HAP-1 (cell line): ENCODE results near the gene PPP3CA.
A peak's percentile ranks its signal among the peaks of the same experiment; 100 is the strongest.

Source experiments
- DNase-seq, 2 experiments: peaks; one replicate each; pipeline ENCODE4 v3.0.0-alpha.2; 2016 to 2020; ENCODE audit warnings: low spot score in 2 of 2
- H3K27me3 ChIP-seq: fragments of 250-450 bp; sonication (Bioruptor Pico); 2 replicates; pipeline ENCODE4 v1.5.1; 2020; ENCODE audit warnings: low read depth, mild to moderate bottlenecking, moderate library complexity
- H3K36me3 ChIP-seq: fragments of 250-450 bp; sonication (Bioruptor Pico); replicated peaks from 2 replicates; pipeline ENCODE4 v1.5.1; 2020; ENCODE audit warnings: mild to moderate bottlenecking
- H3K4me1 ChIP-seq: fragments of 250-450 bp; sonication (Bioruptor Pico); 2 replicates; pipeline ENCODE4 v1.5.1; 2020; ENCODE audit warnings: mild to moderate bottlenecking
- H3K4me3 ChIP-seq: fragments of 250-450 bp; sonication (Bioruptor Pico); 2 replicates; pipeline ENCODE4 v1.5.1; 2020; ENCODE audit warnings: mild to moderate bottlenecking, moderate library complexity
- H3K9me3 ChIP-seq: fragments of 250-450 bp; sonication (Bioruptor Pico); 2 replicates; pipeline ENCODE4 v1.5.1; 2020; ENCODE audit warnings: mild to moderate bottlenecking, moderate library complexity
- in situ Hi-C: fragments of 300-500 bp; cut with MboI; formaldehyde crosslinking; loops from 3 replicates; pipeline ENCODE4 v1.14.3; 2020; ENCODE audit warnings: low sequenced_read_pairs, inconsistent platforms, mixed read lengths

Gene PPP3CA

DNA sequence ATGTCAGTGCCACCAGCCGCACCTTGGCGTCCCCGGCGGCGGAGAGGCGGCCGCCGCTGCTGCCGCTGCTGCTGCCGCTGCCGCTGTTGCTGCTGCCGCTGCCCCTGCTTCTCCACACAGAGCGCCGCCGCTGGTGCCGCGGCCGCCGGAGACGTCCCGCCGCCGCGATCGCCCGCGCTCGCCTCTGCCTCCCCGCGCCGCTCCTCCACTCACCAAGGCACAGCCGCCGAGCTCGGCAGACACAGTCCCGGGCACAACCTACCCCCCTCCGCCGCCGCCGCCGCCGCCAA is at the start of gene PPP3CA:
Gene PPP3CA, minus strand, starts transcription at position 260 of the 290 bp plus-strand sequence.
- H3K4me1 ChIP-seq: peaks cover 5% of the 10 kb centered on the region
- in situ Hi-C loops: loop anchor here (25.0 kb wide), 1 partner anchor 365 kb away; no protein-coding TSS in a partner anchor

DNA sequence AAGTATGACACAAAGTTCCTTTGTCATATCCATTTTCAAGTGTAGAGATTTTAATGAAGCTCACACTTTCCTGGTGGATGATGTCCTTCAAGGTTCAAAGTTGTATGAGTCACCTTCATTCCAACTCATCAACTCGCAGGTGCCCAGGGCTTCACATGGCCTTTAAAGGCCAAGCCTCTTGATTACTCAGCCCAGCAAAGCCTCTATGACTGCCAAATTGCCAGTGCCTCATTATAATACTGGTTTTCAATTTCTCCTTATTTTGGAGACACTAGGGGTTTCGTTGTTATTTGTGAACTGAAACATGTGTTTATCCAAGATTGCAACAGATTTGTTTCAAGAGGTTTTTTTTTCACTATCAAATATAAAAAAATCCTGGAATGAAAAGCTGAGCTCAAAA is 45.9 kb upstream of the PPP3CA start:
- Histone ChIP-seq H3K9me3 (no peaks in the 10 kb centered on the region), H3K4me1 (no peaks in the 10 kb centered on the region), H3K27me3 (no peaks in the 10 kb centered on the region), H3K4me3 (no peak overlapping the region), H3K36me3 (no peaks in the 10 kb centered on the region)
- no peak for DNase-seq
- in situ Hi-C loops: no loop called here

More for the DNA sequence above, at the start of gene PPP3CA:
- Histone ChIP-seq H3K27me3 (no peaks in the 10 kb centered on the region), H3K4me3 (peak within 1 kb of the TSS; percentile 78), H3K9me3 (no peaks in the 10 kb centered on the region), H3K36me3 (no peaks in the 10 kb centered on the region)
- DNase-seq: peak in 1 of 2 experiments; percentile 47

DNA sequence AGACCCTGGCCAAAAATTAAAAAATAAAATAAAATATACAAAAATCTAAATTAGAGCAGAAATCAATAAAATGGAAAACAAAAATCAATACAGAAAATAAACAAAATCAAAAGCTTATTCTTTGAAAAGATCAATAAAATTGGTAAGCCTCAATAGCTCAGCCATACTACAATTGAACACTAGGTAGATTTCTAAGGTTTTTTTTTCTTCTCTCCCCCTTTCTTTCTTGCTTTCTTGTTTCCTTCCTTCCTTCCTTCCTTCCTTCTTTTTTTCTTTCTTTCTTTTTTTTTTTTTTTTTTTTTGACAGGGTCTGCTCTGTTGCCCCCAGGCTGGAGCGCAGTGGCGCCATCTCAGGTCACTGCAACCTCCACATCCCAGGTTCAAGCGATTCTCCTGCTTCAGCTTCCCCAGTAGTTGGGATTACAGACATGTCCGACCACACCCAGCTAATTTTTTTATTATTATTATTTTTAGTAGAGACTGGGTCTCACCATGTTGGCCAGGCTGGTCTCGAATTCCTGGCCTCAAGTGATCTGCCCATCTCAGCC is 23.4 kb upstream of the PPP3CA start:
- in situ Hi-C loops: no loop called here
- H3K4me3 ChIP-seq: no peak overlapping the region
- H3K27me3 ChIP-seq: no peaks in the 10 kb centered on the region
- no peaks in the 10 kb centered on the region for H3K9me3 ChIP-seq
- H3K36me3 ChIP-seq: no peaks in the 10 kb centered on the region
- DNase-seq: no peak
- H3K4me1 ChIP-seq: peaks cover 4% of the 10 kb centered on the region

DNA sequence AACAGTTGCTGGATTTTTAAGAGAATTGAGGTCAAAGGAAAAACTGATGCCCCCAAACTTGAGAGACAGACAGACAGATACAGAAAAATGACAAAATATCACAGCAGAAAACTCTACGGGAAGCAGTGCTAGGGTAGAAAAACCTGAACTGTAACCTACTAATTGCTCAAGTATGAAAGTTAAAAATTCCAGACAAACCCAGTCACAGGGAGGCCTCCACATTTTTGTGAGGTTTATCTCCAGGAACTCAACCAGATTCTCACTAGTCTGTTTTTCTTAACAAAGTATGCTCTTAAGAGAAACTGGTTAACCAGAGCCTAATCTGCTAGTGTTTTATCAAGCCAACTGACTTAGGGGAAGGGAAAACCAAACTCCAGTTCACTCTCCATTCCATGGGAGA is 19.9 kb upstream of the PPP3CA start:
- Histone ChIP-seq H3K9me3 (no peaks in the 10 kb centered on the region), H3K27me3 (no peaks in the 10 kb centered on the region), H3K36me3 (no peaks in the 10 kb centered on the region), H3K4me1 (peaks cover 4% of the 10 kb centered on the region), H3K4me3 (no peak overlapping the region)
- no peak for DNase-seq
- in situ Hi-C loops: no loop called here

DNA sequence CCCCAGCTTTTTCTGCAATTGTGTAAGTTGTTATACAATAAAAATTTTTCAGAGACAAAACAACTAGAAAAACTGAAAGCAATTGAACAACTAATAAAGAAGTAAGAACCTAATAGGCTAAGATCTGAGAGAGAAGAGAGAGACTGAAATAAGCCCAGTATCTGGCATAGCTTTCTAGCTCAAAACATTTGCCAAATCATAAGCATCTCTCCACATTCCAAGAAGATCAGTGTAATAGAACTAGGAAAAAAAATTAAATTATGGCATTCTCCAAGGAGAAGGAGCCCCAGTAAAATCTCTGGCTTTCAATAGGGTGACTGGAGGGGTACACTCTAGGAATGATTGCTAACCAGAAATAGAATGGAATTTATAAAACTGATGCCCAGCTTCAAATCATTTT is 19.0 kb upstream of the PPP3CA start:
- no peak for DNase-seq
- in situ Hi-C loops: no loop called here
- Histone ChIP-seq H3K36me3 (no peaks in the 10 kb centered on the region), H3K27me3 (no peaks in the 10 kb centered on the region), H3K4me3 (no peak overlapping the region), H3K4me1 (peaks cover 4% of the 10 kb centered on the region), H3K9me3 (no peaks in the 10 kb centered on the region)

DNA sequence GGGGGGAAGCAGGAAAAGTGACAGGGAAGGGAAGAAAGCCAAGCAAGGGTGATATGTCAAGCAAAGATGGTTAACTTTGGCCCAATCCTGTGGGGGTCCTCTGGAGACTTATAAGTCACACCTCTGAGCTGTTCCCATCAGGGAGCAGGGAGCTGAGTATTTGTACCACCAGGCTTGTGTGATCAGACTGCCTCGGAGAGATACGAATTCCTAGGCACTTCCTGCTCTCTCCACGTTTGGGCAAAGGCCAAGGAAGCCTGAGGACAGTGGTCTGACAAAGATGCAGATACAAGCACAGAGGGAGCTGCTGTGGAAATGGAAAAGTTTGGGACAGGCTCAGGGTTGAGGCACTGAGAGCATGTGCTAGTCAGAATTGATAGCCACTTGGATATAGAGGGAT is 10.4 kb upstream of the PPP3CA start:
- no peak overlapping the region for H3K4me3 ChIP-seq
- H3K9me3 ChIP-seq: no peaks in the 10 kb centered on the region; the same call in 1 of the 2 replicates
- in situ Hi-C loops: no loop called here
- no peaks in the 10 kb centered on the region for H3K36me3 ChIP-seq
- H3K27me3 ChIP-seq: no peaks in the 10 kb centered on the region
- no peak for DNase-seq
- no peaks in the 10 kb centered on the region for H3K4me1 ChIP-seq

DNA sequence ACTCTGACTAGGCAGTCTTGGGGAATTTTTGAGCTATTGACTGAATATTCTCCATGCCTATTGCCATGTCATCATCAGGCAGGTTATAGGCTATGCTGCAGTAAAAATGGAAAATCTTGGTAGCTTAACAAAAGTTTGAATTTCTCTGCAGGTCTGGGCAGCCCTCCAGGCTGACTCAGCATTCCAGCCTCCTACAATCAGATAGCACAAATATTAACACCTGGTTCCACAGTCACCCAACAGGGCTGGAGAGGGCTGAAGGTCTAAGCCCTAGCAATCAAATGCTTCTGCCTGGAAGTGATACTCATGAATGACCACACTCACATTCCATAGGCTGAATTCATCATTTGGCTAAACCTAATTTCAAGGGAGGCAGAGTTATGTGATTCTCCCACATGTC is 9.6 kb upstream of the PPP3CA start:
- H3K36me3 ChIP-seq: no peaks in the 10 kb centered on the region
- H3K4me1 ChIP-seq: no peaks in the 10 kb centered on the region
- H3K27me3 ChIP-seq: no peaks in the 10 kb centered on the region
- no peaks in the 10 kb centered on the region; the same call in 1 of the 2 replicates for H3K9me3 ChIP-seq
- in situ Hi-C loops: no loop called here
- no peak overlapping the region for H3K4me3 ChIP-seq
- no peak for DNase-seq

DNA sequence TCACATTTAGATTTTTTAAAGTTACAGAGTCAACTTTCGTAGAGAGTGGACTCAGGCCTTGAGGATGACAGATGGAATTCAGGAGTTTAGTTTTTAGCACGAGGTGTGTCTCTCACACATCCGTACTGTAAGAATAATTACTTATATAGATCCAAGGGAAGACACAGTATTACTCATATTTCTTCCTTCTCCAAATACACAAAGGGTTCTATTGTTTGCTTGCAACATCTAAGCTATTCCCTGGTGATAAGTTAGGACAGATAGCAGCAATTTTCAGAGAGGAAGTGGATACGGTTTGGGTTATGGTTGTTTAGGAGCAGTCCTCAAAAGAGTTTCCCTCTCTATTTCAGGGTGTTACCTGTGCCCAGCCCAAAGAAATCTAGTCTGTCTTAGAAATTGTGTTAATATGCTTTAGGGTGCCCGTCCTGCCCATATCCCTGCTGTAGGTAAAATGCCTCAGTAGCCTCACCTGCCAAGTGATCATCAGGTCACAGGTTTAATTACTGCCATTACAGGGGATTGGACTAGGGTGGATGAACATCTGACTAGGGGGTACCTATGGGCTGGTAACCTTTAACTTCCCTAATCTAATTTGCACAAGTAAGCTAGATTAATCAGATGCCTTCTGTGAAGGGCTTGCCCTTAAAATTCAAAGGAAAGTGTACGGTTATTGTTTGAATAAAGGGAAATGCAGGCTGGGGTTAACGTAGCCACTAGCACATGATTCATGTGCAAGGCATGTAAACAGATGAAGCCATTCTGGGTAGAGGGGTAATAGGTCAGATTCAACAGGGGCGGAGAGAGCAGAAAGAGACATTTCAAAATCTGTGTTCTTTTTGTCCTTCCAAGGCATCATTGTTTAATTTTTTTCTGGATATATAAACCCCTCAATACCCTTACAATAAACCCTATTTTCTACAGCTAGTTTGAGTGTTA is 8.7 kb upstream of the PPP3CA start:
- H3K9me3 ChIP-seq: no peaks in the 10 kb centered on the region; the same call in 1 of the 2 replicates
- H3K4me1 ChIP-seq: no peaks in the 10 kb centered on the region
- H3K36me3 ChIP-seq: no peaks in the 10 kb centered on the region
- H3K4me3 ChIP-seq: no peak overlapping the region
- no peaks in the 10 kb centered on the region for H3K27me3 ChIP-seq
- DNase-seq: no peak
- in situ Hi-C loops: no loop called here

DNA sequence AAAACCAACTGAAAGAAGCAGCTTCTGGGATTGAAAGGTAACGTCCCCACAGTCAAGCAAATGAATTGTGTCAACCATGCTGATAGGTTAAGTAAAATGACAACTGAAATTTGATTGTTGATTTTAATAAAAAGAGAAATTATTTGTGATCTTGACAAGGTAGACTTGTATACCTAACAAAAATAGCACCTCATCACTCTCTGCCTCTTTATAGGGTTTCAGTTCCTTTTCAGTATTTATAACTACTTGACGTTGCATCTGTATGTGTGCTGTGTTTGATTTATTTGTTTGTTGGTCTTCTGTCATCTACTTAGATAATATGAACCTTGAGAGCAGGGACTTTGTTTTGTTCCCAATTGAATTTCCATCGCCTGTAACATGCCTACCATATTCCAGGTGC is 7.9 kb upstream of the PPP3CA start:
- no peak for DNase-seq
- Histone ChIP-seq H3K9me3 (no peaks in the 10 kb centered on the region; the same call in 1 of the 2 replicates), H3K4me3 (no peak overlapping the region), H3K4me1 (no peaks in the 10 kb centered on the region), H3K27me3 (no peaks in the 10 kb centered on the region), H3K36me3 (no peaks in the 10 kb centered on the region)
- in situ Hi-C loops: no loop called here

DNA sequence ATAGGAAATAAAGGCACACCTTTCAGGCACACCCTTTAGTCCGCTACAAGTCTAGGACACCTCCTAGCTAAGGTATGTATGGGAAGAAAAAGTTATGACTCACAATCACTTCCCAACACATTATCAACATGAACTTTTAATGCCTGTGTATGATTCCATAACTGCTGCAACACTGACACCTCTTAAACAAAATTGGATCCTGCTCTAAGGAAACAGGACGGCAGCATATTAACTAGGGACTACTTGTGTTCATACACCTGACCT is 2.4 kb upstream of the PPP3CA start:
- no peak for DNase-seq
- in situ Hi-C loops: loop anchor here (25.0 kb wide), 1 partner anchor 363 kb away; no protein-coding TSS in a partner anchor
- Histone ChIP-seq H3K4me1 (peaks cover 3% of the 10 kb centered on the region), H3K9me3 (no peaks in the 10 kb centered on the region), H3K36me3 (no peaks in the 10 kb centered on the region), H3K27me3 (no peaks in the 10 kb centered on the region), H3K4me3 (no peak overlapping the region)

DNA sequence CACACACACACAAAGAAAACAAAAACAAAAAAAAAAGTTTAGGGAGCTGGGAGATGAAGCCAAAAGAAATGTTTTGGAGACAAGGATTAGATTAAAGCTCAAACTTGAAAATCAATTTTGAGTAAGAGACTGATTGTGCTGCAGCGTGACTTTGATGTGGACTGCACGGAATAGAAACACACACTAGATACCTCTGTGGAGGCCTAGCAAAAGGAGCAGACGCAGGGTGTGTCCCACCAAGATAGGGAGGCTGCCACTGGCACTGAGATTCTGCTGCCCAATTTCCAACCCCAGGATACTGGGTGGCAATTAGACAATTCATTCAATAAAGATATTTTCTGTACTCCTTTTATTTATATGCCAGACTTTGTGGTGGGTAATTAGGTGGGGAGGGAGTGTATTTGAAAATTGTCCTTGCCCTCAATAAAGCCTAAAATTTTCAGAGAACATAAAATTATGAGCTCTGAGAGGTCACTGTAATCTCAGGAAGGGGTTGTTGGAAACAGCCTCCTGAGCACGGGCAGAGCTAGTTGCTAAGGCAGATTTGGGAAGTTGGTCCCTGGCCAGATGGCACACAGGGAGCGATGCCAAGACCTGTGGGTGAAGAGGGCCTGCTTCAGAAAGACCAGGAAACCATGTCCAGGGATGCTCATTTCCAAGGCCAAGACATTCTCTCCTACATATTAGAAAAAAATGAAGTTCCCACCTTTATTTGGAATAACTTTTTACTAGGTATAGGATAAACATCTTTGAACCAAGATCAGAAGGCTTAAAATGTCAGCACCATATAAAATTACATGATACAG is 1.9 kb upstream of the PPP3CA start:
- no peak for DNase-seq
- no peaks in the 10 kb centered on the region for H3K27me3 ChIP-seq
- no peaks in the 10 kb centered on the region for H3K9me3 ChIP-seq
- H3K4me3 ChIP-seq: peak overlapping the region; percentile 78
- in situ Hi-C loops: loop anchor here (25.0 kb wide), 1 partner anchor 363 kb away; no protein-coding TSS in a partner anchor
- H3K4me1 ChIP-seq: peaks cover 3% of the 10 kb centered on the region
- no peaks in the 10 kb centered on the region for H3K36me3 ChIP-seq

DNA sequence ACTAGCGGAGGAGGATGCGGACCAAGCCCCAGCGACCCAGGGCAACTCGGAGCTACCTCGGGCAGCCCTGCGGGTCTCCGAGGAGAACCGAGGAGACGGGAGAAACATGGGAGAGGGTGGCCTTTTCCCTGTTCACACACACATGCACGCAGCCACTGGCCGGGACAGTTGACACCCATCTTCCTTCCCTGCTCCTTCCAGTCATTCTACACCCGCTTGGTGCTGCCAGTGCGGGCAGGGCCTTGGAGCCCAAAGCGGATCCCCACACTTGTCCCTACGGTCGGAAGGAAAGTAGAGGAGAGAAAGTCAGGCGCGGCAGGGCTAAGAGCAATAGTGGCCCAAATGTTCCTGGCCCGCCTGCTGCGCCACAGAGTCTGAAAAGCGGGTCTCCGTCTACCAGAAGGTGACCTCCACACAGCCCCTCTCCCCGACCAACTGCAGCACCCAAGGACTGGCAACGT is 1.1 kb upstream of the PPP3CA start:
- in situ Hi-C loops: loop anchor here (25.0 kb wide), 1 partner anchor 364 kb away; no protein-coding TSS in a partner anchor
- DNase-seq: no peak
- H3K9me3 ChIP-seq: no peaks in the 10 kb centered on the region

DNA sequence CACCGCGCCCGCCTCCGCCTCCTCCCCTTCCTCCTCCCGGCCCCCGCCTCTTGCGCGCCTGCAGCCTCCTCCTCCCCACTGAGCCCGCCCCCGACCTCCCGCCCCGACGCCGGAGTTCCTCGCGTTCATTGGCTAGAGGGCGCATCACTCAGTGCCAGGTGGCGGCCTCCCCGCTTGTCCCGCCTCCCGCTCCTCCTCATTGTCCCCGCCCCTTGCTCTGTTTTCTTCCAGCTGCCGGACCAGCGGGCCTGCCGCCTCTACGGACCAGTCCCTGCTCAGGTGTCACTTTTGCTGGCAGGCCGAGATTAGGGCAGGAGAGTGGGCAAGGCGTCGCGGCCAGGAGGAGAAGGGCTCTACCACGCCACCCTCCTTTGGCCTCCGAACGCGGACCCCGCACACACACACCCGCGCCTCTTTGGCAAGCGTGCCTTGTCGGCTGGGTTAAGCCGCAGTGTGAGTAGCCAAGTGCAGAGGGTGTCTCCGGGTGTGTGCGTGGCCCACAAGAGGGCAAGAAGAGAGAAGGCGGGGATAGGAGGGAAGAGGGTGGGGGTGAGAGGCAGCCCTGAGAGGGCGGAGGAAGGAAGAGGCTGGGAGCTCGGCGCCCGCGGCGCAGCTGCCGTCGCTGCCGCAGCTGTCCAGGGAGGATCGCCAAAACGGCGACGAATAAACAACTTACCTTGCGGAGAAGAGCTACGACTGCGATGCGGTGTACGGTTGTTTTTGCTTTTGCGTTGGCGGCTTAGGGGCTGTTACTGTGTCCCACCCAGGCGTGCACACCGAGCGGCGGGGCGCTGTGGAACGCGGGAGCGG is 436 bp upstream of the PPP3CA start:
- Histone ChIP-seq H3K27me3 (no peaks in the 10 kb centered on the region), H3K4me1 (peaks cover 3% of the 10 kb centered on the region), H3K9me3 (no peaks in the 10 kb centered on the region), H3K4me3 (peak overlapping the region; percentile 78), H3K36me3 (no peaks in the 10 kb centered on the region)
- in situ Hi-C loops: loop anchor here (25.0 kb wide), 1 partner anchor 365 kb away; no protein-coding TSS in a partner anchor
- peak; percentile 93 to 99 for DNase-seq

More for the DNA sequence above, 1.1 kb upstream of the PPP3CA start:
- H3K36me3 ChIP-seq: no peaks in the 10 kb centered on the region
- H3K27me3 ChIP-seq: no peaks in the 10 kb centered on the region
- peak overlapping the region; percentile 78 for H3K4me3 ChIP-seq
- peaks cover 3% of the 10 kb centered on the region for H3K4me1 ChIP-seq
